H1 (cell line): ENCODE measurements around the gene HACD4. TPM values are rescaled to one million over a fixed set of nuclear protein-coding genes. Genes with fewer than 3 reads are reported as not detected.

Experiments used
- JUN ChIP-seq: IDR thresholded peaks from 2 replicates; pipeline ENCODE4 v1.6.1; 2011; ENCODE audit warnings: low read depth, mild to moderate bottlenecking, improper control_type of control experiment, low read length
- JUND ChIP-seq: IDR thresholded peaks from 2 replicates; pipeline ENCODE4 v1.6.1; 2011; ENCODE audit warnings: mild to moderate bottlenecking, improper control_type of control experiment, low read length
- MAX ChIP-seq: IDR thresholded peaks from 2 replicates; pipeline ENCODE4 v1.6.1; 2012; ENCODE audit warnings: inconsistent platforms
- SP2 ChIP-seq: IDR thresholded peaks from 2 replicates; pipeline ENCODE4 v1.6.1; 2012; ENCODE audit warnings: mild to moderate bottlenecking, low read length, inconsistent platforms
- TBP ChIP-seq: IDR thresholded peaks from 2 replicates; pipeline ENCODE4 v1.6.1; 2011; ENCODE audit warnings: low read depth, low read length, improper control_type of control experiment
- TEAD4 ChIP-seq: IDR thresholded peaks from 2 replicates; pipeline ENCODE4 v1.6.1; 2012; ENCODE audit warnings: low read depth, low read length, inconsistent platforms, mixed read lengths
- ZNF274 ChIP-seq: IDR thresholded peaks from 2 replicates; pipeline ENCODE4 v1.7.0; 2012; ENCODE audit warnings: low read length, borderline replicate concordance; ENCODE audit errors: extremely low read depth
- polyA plus RNA-seq, 7 experiments: library from polyadenylated mRNA; depleted of rRNA in 3 of 7; stranded (reverse) in 5 of 7; unstranded in 2 of 7; fragments of >200 nt in 5 of 7; fragments of 200-250 nt in 2 of 7; gene quantifications; 1 replicate in 5 of 7; 2 replicates in 1 of 7; 4 replicates in 1 of 7; pipeline versions ENCODE4 v1.2.1 to v1.2.3, GENCODE V29; 2011 to 2013; ENCODE audit warnings: missing spikeins in 2 of 7, mixed read lengths in 2 of 7
- total RNA-seq: library from RNA; stranded (reverse); fragmentation: NEBNext Ultra II Directional; extraction: Animal tissue kit (Norgen Biotek cat#: 25700); gene quantifications from 2 replicates; pipeline ENCODE4 v1.2.1, GENCODE V29; 2021

HACD4 gene
- total and polyA plus RNA-seq, 2 of the 8 experiments (the other 6 are each of a cell fraction or from before 2014, with no cell fraction given), result 0.65 to 0.86 TPM

GRCh38 chr9:21080793-21081192 lies 49.4 kb upstream of the HACD4 start (continued):
- TF ChIP-seq TBP (no peak), JUND (no peak), MAX (no peak), JUN (no peak), ZNF274 (no peak), TEAD4 (no peak), SP2 (no peak)
